ENCODE measurements around the gene MPG. TPM values are rescaled to one million over a fixed set of nuclear protein-coding genes. Genes with fewer than 3 reads are reported as not detected.

The MPG gene
- total RNA-seq, 1 experiment from 2014 or later = 91.9 TPM

DNA sequence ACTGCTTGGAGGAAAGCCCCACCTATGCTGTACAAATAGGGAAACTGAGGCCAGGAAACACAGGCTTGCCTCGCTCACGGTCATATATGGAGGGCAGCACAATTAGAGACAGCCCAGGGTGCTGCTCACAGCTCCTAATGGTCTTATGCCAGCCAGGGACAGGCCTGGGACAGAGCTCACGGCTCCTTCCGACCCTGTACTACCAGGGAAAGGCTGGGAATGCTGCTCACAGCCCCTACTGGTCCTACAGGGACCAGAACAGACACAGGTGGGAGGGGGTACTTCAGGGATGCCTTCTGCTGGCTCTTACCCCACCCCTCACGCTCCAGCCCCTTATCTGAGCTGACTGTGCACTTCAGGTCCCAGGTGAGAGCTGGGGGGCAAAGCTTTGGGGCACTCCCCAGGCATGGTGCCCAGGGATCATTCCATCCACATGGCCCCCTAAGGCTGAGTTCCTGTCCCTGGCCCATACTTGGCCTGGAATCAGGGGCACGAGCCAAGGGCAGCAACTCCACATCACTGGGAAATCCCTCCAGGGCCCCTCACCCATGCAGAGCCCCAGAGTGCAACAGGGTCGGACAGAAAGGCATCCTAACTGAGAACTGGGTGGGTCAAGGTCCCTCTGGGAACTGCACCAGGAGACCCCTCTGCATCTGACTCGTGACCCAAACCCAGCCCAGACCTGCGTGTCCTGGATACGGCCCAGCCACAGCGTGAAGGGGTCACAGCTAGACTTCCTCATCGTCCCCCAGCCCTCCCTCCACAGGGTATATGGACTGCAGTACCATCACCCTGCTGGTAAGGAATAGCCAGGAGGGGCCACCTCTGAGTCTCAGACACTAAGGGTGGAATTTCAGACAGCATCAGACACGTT, 11.5 kb upstream of the MPG start:
- DNase-seq (ENCODE audit: low read depth) = no peak

DNA sequence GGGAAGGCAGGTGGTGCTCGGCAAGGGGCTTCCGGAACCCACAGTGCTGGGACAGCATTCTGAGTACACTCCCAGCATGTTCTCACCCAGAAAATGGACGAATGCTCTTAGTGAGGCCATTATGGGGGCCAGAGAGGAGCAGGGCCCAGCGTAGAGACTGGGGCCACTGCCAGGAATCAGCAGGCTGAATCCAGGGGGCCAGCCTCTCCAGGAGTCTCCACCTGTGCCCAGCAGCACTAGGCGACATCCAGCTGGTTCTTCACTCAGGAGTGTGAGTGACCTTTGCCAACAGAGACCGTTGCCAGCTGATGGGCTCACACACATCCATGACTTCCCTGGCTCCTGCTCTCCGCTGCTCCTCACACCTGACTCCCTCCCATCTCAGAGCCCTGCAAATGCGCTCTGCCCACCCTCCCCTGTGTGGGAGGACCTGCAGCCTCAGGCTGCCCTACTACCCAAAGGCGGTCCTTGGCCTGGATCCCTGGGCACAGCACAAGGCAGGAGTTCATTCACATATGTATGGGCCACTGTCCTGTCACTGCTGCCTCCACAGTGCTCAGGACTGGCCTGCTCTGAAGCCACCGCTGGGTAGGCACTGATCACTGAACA, 10.7 kb upstream of the MPG start:
- DNase-seq (ENCODE audit: low read depth) = no peak

DNA sequence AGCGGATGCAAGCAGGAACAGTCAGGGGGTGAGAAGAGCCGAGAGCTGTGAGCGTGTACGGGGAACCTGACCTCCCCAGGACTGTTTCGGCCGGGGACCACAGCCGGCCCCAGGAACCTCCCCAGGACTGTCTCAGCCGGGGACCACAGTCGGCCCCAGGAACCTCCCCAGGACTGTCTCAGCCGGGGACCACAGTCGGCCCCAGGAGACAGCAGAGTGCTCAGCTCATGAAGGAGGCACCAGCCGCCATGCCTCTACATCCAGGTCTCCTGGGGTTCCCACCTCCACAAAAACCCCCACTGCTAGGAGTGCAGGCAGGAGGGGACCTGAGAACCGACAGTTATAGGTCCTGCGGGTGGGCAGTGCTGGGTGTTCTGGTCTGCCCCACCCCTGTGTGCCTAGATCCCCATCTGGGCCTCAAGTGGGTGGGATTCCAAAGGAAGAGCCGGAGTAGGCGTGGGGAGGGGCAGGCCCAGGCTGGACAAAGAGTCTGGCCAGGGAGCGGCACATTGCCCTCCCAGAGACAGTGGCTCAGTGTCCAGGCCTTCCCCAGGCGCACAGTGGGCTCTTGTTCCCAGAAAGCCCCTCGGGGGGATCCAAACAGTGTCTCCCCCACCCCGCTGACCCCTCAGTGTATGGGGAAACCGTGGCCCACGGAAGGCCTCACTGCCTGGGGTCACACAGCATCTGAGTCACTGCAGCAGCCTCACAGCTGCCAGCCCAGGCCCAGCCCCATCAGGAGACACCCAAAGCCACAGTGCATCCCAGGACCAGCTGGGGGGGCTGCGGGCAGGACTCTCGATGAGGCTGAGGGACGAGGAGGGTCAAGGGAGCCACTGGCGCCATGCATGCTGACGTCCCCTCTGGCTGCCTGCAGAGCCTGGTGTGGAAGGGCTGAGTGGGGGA, 9.9 kb upstream of the MPG start:
- DNase-seq (ENCODE audit: low read depth) = no peak

DNA sequence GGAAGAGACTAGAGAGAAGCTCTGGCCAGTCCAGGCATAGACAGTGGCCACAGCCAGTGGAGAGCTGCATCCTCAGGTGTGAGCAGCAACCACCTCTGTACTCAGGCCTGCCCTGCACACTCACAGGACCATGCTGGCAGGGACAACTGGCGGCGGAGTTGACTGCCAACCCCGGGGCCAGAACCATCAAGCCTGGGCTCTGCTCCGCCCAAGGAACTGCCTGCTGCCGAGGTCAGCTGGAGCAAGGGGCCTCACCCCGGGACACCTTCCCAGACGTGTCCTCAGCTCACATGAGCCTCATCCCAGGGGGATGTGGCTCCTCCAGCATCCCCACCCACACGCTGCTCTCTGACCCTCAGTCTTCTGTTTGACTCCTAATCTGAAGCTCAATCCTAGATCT, 8.8 kb upstream of the MPG start:
- DNase-seq (ENCODE audit: low read depth) = no peak

DNA sequence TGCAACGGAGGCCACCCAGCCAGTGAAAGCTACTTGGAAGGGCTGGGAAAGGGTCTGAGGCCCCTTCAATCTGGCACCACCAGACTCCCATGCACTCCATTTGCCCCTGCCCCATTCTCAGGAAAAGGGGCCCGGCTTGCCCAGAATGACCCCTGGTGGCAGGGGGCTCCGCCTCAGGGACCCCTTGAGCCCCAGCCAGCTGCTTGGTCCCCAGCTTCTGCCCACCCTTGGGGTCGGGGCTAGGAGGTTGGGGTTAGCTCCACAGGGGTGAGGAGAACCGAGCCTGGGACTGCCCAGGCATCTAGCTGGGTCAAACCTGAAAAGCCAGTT, 6.8 kb upstream of the MPG start:
- no peak for DNase-seq (ENCODE audit: low read depth)

DNA sequence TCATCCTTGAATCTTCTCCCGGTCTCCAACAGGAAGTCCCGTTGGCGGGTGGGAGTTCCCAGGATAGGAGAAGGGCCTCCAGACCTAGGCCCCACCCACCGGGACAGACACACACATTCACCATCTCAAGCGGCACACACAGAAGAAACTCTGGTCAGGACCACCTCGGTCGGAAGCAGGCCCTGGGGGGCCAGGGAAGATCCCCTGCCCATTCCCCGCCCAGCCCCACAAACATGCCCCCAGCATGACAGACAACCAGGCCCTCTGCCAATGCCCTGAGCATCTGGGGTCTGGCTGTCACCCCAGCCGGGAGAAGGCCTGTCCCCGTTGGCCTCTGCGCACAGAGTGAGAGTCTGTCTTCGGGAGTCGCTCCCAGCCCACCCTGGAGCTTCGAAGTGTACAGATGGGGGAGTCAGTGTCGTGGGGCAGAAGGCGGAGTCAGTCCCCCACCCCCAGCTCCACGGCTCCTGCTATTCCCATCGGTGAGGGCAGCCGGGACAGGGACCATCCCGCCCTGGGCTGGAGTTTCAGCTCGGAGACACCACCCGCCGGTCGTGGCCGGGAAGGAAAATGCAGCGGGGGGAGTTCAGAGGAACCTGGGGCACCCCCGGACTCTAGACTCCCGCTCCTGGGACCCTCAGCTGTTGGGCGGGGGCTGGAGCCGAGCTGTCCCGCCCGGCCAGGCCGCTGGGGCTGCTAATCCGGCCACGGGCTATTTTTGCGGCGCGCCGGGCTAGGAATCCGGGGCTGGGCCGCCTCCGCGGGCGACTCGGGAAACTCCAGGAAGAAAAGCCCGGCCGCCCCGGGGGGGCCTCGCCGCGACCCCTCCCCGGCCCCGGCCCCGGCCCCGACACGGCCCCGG, 6.3 kb upstream of the MPG start:
- peak; percentile 78 for DNase-seq (ENCODE audit: low read depth)

DNA sequence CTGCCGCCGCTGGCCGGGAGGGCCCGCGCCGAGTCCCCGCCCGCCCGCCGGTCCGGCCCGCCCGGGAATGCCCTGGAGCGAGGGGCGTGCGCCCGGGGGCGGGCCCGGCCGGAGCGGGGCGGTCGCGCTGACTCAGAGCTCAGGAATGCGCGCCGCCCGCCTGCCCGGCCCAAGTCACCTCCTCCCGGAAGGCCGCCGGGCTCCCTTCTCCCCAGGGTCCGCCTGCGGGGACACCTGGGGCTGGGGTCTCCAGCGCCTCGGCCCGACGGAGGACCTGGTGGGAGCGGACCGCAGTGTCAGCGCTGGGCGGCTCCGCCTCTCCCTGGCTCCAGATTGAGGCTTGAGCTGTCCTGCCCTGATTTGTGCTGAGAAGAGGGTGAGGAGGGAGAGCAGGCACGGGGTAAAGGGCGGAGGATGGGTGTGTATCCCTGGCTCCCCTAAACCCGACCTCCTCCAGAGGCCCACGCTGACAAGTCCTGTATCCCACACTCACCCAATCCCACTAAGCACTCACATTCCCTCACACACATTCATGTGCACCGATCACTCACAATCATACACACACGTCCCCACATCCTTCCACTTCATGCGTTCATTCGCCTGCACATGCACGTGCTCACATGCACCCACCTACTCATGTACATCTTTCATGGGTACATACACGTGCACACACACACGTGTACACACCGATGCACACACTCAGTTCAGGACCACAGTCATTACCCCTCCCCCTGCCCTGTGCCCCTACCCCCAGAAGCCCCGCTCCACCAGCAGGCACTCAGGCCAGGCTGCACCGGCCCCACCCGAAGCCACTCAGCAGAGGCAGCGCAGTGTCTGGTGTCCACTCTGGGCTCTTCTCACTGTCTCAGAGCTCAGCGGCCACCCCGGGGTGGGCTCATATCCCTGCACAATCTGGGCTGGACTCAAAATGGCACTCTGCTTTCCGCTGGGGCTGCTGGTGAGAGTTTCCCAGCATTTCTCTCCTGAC, 5.2 kb upstream of the MPG start, which contains the start of gene RHBDF1:
TSS of gene RHBDF1 (minus strand) at position 71 of the 988 bp plus-strand sequence. CDS start 7,616 bp downstream, outside the sequence.
- DNase-seq (ENCODE audit: low read depth) = peak; percentile 44

DNA sequence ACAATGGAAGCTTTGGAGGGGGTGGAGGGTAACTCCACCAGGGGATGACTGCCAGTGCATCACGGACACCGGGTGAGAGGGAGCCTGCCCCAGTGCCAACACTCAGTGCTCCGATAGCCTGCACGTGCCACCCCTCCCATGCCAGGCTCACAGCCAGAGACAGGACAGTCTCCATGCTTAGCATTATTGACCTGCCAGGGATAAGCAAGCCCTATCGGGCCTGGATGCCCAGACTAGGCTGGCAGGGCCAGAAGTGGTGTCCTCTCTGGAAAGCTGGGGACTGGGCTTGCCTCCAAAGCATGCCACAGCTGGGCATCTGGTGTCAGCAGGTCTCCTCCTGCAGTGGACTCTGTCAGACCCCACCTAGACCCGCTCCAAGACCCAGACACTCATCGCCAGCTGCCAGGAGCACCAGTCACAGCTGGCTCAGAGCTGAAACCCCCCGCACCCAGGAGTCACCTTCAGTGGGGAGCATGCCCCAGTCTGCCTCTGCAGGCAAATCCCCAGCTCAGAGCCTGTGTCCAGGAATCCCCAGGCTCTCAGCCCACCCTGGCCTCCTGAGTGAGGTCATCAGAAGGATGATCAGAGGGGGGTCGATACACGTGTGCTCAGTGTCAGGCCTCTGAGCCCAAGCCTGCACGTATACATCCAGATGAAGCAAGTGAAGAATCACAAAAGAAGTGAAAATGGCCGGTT, 3.8 kb upstream of the MPG start:
- no peak for DNase-seq (ENCODE audit: low read depth)

DNA sequence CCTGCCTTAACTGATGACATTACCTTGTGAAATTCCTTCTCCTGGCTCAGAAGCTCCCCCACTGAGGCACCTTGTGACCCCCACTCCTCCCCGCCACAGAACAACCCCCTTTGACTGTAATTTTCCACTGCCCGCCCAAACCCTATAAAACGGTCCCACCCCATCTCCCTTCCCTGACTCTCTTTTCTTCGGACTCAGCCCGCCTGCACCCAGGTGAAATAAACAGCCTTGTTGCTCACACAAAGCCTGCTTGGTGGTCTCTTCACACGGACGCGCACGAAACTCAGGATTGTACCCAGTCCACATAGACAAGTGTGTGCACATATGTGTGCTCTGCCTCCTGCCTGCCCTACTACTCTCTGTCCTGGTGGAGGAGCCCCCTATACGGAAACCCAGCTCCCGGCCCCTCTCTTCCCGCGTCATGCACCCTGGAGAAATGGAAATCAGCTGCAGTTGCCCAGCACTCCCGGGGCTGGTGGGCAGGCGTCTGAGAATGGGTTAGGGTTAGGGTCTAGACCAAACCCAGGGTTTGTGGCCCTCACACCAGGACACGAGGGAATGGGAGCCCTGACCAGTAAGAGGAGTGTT, 3.2 kb upstream of the MPG start:
- no peak for DNase-seq (ENCODE audit: low read depth)

DNA sequence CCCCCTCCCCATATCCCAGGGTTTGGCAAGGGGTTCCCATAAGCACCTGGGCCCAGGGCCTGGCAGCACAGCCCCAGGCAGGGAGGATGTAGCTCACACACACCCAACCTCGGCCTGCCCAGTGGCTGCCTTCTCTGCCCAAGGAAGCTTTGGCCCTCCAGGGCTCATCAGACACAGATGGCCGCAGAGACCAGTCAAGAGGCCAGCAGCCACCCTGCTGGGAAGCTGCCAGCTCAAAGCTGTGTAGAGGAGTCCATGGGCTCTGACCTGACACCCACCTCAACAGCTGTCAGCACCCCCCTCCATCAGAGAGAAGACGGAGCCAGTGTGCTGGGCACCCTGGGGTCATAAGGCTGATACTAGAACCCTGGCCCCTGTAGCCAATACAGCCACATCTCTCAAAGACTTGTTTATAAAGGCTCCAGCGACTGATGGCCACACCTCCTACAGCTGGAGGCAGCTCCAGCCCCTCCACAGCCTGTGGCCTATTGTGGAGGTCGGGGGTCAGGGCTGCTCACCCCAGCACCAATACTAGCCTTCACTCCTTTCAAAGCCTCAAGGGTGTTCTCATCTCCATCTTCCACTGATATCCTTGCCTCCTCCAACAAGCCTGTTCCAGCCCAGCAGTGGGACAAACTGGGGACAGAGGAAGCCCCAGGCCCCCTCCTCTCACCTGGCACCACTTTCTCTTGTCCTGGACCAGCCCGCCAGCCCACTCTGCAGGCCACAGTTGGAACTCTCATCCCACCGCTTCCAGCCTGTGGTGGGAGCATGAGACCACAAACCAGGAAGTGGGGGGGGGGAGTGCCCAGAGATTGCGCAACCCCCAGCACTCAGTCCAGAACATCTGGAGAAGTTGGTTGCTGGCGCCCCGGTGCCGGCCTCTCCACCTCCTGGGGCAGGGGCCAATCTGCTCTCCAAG, 2.2 kb upstream of the MPG start:
- DNase-seq (ENCODE audit: low read depth) = peak; percentile 63

DNA sequence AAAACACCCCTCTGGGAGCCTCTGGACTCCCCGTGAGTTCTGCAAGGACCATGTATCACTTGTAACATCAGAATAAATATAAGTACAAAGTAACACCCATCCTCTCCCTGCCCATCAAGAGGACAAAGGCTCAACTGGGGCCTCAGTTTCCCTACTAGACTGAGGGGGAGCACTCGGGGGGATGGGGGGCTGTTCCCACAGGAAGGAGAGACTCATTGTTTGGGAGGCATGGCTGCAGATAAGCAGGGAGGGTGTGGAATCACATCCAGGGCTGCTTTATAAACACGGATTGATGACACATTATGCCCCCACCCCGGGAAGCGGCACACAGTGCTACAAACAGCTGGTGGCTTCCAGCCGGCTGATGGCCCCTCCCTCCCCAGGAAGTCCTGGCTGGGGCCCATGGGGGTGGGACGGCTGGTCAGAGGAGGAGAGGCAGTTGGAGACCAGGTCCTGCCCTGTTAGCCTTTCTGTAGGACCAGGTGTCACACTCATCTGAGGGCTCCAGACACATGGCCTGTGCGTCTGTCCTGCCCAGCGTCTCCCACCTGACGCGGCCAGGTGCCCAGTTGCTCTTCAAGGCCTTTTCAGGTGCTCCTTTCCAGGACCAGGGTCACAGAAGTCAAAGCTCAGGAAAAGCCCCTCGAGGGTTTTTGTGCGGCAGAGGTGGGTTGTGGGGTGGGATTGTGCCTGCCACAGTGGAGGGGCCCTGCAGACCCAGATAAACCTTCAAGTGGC, 1.3 kb upstream of the MPG start:
- DNase-seq (ENCODE audit: low read depth) = peak; percentile 89

DNA sequence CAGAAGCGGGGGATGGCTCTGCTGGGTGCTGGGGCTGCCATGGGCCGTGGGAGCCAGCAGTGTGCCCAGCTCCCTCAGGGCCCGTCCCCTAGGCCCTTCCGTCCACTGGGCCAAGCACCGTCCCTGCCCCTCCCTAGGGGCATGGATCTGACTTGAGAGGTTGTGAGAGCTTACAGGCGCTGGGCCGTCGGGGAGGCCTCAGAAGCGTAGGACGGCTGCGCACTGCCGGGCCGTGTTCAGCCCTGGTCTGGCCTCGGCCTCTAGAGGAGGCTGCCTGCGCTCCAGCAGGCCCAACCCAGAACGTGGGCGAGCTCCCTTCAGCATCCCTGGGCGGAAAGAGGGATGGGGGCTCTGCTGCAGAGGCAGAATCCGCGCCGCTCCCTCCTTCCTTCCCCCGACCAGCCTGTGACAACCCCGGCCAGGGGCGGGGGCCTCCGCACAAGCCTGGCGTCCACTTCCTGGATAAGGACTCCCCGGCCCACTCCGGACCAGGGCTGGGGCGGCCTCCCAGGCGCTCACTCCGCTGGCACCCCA, 685 bp upstream of the MPG start:
- DNase-seq (ENCODE audit: low read depth) = no peak

DNA sequence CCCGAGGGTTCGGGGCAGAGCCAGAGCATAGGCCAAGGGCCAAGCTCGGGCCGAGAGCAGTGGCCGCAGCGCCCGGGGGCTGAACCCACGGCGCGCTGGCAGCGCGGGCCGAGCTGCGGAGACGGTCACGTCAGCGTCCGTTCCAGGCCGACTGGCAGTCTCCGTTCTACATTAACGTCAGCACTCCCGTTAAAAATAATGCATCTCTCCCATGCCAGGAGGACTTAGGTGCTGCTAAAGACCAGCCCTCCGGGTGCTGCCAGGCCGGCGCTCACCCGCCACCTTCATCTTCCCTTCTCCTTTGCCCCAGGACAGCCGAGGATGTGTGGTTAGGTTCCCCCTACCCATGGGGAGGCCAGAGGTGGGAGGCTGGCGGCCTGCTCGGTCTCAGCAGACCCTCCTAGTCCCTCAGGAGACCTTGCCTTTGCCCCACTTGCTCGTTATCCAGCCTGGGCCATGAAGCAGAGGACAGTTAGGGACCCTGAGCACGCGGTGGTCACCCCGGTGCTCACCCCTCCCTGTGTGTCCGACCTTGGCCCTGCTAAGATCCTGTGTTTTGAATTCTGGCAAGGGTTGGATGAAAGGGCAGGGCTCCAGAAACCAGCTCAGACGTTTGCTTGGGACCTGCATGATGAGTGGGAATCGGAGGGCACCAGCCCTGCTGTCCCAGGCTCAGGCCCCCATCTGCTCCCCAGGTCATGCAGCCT, 572 bp downstream of the MPG start:
- DNase-seq (ENCODE audit: low read depth) = peak; percentile 47

DNA sequence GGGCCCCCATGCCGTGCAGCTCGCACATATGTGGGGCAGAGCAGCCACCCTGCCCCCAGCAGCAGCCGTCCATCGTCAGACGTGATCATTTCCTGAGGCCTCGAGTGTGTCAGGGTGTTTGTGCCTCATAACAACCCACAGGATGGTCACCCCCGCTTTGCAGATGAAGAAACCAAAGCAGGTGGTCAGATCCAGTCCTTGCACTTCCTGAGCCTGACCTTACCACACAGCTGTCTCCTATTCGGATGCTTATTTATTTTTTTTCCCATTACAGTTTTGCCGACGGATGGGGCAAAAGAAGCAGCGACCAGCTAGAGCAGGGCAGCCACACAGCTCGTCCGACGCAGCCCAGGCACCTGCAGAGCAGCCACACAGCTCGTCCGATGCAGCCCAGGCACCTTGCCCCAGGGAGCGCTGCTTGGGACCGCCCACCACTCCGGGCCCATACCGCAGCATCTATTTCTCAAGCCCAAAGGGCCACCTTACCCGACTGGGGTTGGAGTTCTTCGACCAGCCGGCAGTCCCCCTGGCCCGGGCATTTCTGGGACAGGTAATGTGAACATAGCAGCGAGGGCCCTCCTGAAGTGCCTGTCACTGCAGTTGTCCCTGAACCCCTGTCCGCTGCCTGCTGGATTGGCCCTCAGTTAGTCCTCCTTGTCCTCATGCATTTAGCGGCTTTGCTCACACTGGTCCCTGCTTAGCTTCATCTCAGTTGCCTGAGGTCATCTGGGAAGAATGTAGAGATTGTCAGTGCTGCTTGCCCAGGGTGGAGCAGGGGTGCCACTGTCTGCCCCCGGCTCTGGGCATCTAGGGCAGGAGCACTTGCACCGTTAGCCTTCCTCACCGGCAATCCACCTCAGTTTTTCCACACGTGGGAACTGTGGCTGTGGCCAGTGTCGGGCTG, 1.4 kb downstream of the MPG start:
- no peak for DNase-seq (ENCODE audit: low read depth)

DNA sequence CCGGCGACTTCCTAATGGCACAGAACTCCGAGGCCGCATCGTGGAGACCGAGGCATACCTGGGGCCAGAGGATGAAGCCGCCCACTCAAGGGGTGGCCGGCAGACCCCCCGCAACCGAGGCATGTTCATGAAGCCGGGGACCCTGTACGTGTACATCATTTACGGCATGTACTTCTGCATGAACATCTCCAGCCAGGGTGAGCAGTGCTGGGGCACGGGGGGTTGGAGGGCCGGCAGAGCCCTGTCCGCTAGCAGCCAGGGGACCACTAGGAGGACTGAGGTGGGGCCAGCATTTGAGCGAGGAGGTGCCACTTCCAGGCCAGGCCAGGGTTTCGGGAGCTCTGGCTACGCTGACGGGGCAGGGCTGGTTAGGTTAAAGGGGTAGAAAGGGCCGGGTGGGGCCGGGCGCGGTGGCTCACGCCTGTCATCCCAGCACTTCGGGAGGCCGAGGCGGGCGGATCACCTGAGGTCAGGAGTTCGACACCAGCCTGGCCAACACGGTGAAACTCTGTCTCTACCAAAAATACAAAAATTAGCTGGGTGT, 5.1 kb downstream of the MPG start:
- DNase-seq (ENCODE audit: low read depth) = no peak
